Measurements from ENCODE around the gene LRRC7. TPM values are rescaled to one million over a fixed set of nuclear protein-coding genes. Genes with fewer than 3 reads are reported as not detected.
A peak's percentile ranks its signal among the peaks of the same experiment; 100 is the strongest.

LRRC7 gene
- total RNA-seq, 1 experiment from 2014 or later: 0.80 TPM

- DNase-seq (ENCODE audit: low read depth): no peak
Observed at GRCh38 chr1:69589799-69590198, 22.1 kb downstream of the LRRC7 start.

- DNase-seq (ENCODE audit: low read depth): no peak
Observed at GRCh38 chr1:69592341-69592740, 24.6 kb downstream of the LRRC7 start.

GRCh38 chr1:69595486-69595885 is 27.8 kb downstream of the LRRC7 start:
- no peak for DNase-seq (ENCODE audit: low read depth)

GRCh38 chr1:69611316-69611715 is 43.6 kb downstream of the LRRC7 start:
- peak; percentile 1 for DNase-seq (ENCODE audit: low read depth)

GRCh38 chr1:69613414-69613813 is 45.7 kb downstream of the LRRC7 start:
- no peak for DNase-seq (ENCODE audit: low read depth)

- DNase-seq (ENCODE audit: low read depth): no peak
Observed at GRCh38 chr1:69638673-69639072, 71.0 kb downstream of the LRRC7 start.

GRCh38 chr1:69639159-69639558 is 71.4 kb downstream of the LRRC7 start:
- no peak for DNase-seq (ENCODE audit: low read depth)

- DNase-seq (ENCODE audit: low read depth): peak; percentile 1
Observed at GRCh38 chr1:69643266-69643665, 75.5 kb downstream of the LRRC7 start.

- no peak for DNase-seq (ENCODE audit: low read depth)
Observed at GRCh38 chr1:69645477-69645876, 77.8 kb downstream of the LRRC7 start.

- no peak for DNase-seq (ENCODE audit: low read depth)
Observed at GRCh38 chr1:69648486-69648885, 80.8 kb downstream of the LRRC7 start.

GRCh38 chr1:69649383-69649990 is 81.8 kb downstream of the LRRC7 start:
- DNase-seq (ENCODE audit: low read depth): no peak

GRCh38 chr1:69650779-69651178 is 83.1 kb downstream of the LRRC7 start:
- DNase-seq (ENCODE audit: low read depth): no peak

- no peak for DNase-seq (ENCODE audit: low read depth)
Observed at GRCh38 chr1:69651656-69652055, 83.9 kb downstream of the LRRC7 start.

GRCh38 chr1:69657971-69658370 is 90.2 kb downstream of the LRRC7 start:
- DNase-seq (ENCODE audit: low read depth): no peak

GRCh38 chr1:69661686-69662085 is 94.0 kb downstream of the LRRC7 start:
- DNase-seq (ENCODE audit: low read depth): no peak

GRCh38 chr1:69662321-69662720 is 94.6 kb downstream of the LRRC7 start:
- DNase-seq (ENCODE audit: low read depth): no peak

GRCh38 chr1:69671363-69672010 is 103.8 kb downstream of the LRRC7 start:
- DNase-seq (ENCODE audit: low read depth): peak; percentile 20

GRCh38 chr1:69673321-69673720 is 105.6 kb downstream of the LRRC7 start:
- no peak for DNase-seq (ENCODE audit: low read depth)

- no peak for DNase-seq (ENCODE audit: low read depth)
Observed at GRCh38 chr1:69679965-69680364, 112.2 kb downstream of the LRRC7 start.

- no peak for DNase-seq (ENCODE audit: low read depth)
Observed at GRCh38 chr1:69686367-69686984, 118.8 kb downstream of the LRRC7 start.

GRCh38 chr1:69688193-69688592 is 120.5 kb downstream of the LRRC7 start:
- DNase-seq (ENCODE audit: low read depth): no peak

- no peak for DNase-seq (ENCODE audit: low read depth)
Observed at GRCh38 chr1:69691179-69691578, 123.5 kb downstream of the LRRC7 start.

All from LHCN-M2 (cell line).